Keratinocyte (primary cell): ENCODE measurements around the gene LRRC8C. TPM values are rescaled to one million over a fixed set of nuclear protein-coding genes. Genes with fewer than 3 reads are reported as not detected.

ENCODE experiments used
- DNase-seq: peaks from one replicate; pipeline ENCODE4 v3.0.0-alpha.2; 2011; ENCODE audit warnings: low read depth, missing footprints, low spot score
- FAIRE-seq: peaks from 2 replicates; lab custom pipeline; 2011; peaks lifted over from hg19 to GRCh38; lab: Jason Lieb, UNC
- H2AFZ ChIP-seq: 2 replicates; pipeline ENCODE4 v1.6.0; 2012; ENCODE audit warnings: low read length, control low read depth, inconsistent platforms; ENCODE audit not compliant: control insufficient read depth
- H3K27ac ChIP-seq: 2 replicates; pipeline ENCODE4 v1.5.1; 2011; ENCODE audit warnings: low read length; ENCODE audit not compliant: control insufficient read depth, insufficient read depth
- H3K27me3 ChIP-seq: 3 replicates; pipeline ENCODE4 v1.6.0; 2011; ENCODE audit warnings: low read length; ENCODE audit not compliant: control insufficient read depth, insufficient read depth; ENCODE audit errors: extremely low read depth
- H3K36me3 ChIP-seq, 2 experiments: 2 replicates in 1 of 2; 3 replicates in 1 of 2; pipeline ENCODE4 v1.5.1; 2011; ENCODE audit warnings: low read length in 2 of 2, mild to moderate bottlenecking in 1 of 2; ENCODE audit not compliant: control insufficient read depth in 2 of 2, insufficient read depth in 2 of 2; ENCODE audit errors: extremely low read depth in 1 of 2
- H3K4me1 ChIP-seq: 3 replicates; pipeline ENCODE4 v1.5.1; 2011; ENCODE audit warnings: low read length; ENCODE audit not compliant: control insufficient read depth, insufficient read depth; ENCODE audit errors: extremely low read depth
- H3K4me2 ChIP-seq: 3 replicates; pipeline ENCODE4 v1.6.0; 2011; ENCODE audit warnings: low read depth, low read length; ENCODE audit not compliant: control insufficient read depth, insufficient read depth; ENCODE audit errors: extremely low read depth
- H3K4me3 ChIP-seq, 3 experiments: fragments of 200-600 bp in 1 of 3; sonication (generic) in 1 of 3; 2 replicates in 2 of 3; 3 replicates in 1 of 3; pipeline ENCODE4 v1.5.1; 2011 to 2016; ENCODE audit warnings: low read length in 3 of 3, mild to moderate bottlenecking in 3 of 3, control low read depth in 2 of 3, inconsistent platforms in 1 of 3, low read depth in 1 of 3, mixed read lengths in 1 of 3, mixed run types in 1 of 3, moderate library complexity in 1 of 3; ENCODE audit not compliant: control insufficient read depth in 2 of 3, insufficient read depth in 2 of 3; ENCODE audit errors: extremely low read depth in 1 of 3
- H3K79me2 ChIP-seq: 2 replicates; pipeline ENCODE4 v1.6.0; 2012; ENCODE audit warnings: low read length; ENCODE audit not compliant: control insufficient read depth, insufficient read depth
- H3K9ac ChIP-seq: 3 replicates; pipeline ENCODE4 v1.6.0; 2011; ENCODE audit warnings: low read length; ENCODE audit not compliant: control insufficient read depth, insufficient read depth; ENCODE audit errors: extremely low read depth
- H3K9me1 ChIP-seq: 3 replicates; pipeline ENCODE4 v1.6.0; 2011; ENCODE audit warnings: low read length; ENCODE audit not compliant: control insufficient read depth, insufficient read depth; ENCODE audit errors: extremely low read depth
- H3K9me3 ChIP-seq: 2 replicates; pipeline ENCODE4 v1.5.1; 2012; ENCODE audit warnings: low read depth, low read length; ENCODE audit not compliant: control insufficient read depth
- H4K20me1 ChIP-seq: 3 replicates; pipeline ENCODE4 v1.6.0; 2011; ENCODE audit warnings: low read length; ENCODE audit not compliant: control insufficient read depth, insufficient read depth; ENCODE audit errors: extremely low read depth
- CTCF ChIP-seq, 3 experiments: IDR thresholded peaks in 1 of 3; conservative IDR thresholded peaks in 1 of 3; optimal IDR thresholded peaks in 1 of 3; 2 replicates in 2 of 3; 3 replicates in 1 of 3; pipeline versions ENCODE3 to v1.5.1; 2011; ENCODE audit warnings: low read length in 3 of 3, mild to moderate bottlenecking in 3 of 3, moderate library complexity in 2 of 3, control low read depth in 1 of 3, inconsistent platforms in 1 of 3; ENCODE audit not compliant: insufficient read depth in 2 of 3; ENCODE audit errors: extremely low read depth in 1 of 3
- EZH2 ChIP-seq: IDR thresholded peaks from one replicate; pipeline ENCODE4 v1.6.1; 2012; ENCODE audit warnings: inconsistent platforms, mild to moderate bottlenecking, low read length, moderate library complexity
- dilution Hi-C: fragments of 300-500 bp; cut with MboI; formaldehyde crosslinking; loops from one replicate; pipeline ENCODE4 v1.7.0; 2020; ENCODE audit warnings: low sequenced_read_pairs; ENCODE audit not compliant: extremely low pct_ligation_motif_present
- polyA plus RNA-seq, 5 experiments: library from polyadenylated mRNA; depleted of rRNA in 3 of 5; stranded (reverse) in 3 of 5; stranded (forward) in 1 of 5; unstranded in 1 of 5; fragments of >200 nt; gene quantifications; 1 replicate in 1 of 5; 2 replicates in 3 of 5; 3 replicates in 1 of 5; pipeline versions ENCODE4 v1.2.1 to v1.2.3, GENCODE V29; 2011 to 2012; ENCODE audit warnings: missing spikeins in 2 of 5, low read depth in 1 of 5, low replicate concordance in 1 of 5

LRRC8C gene
- polyA plus RNA-seq, 1 donor (not counting 4 experiments of a cell fraction or from before 2014, with no cell fraction given) = 18.4 TPM

GRCh38 chr1:89759036-89759435 lies 126.1 kb downstream of the LRRC8C start:
- Histone ChIP-seq H3K4me3 (no peak overlapping the region), H3K4me2 (no peak overlapping the region), H3K27ac (no peak overlapping the region), H3K9me1 (no peaks in the 10 kb centered on the region), H3K9ac (no peak overlapping the region), H3K79me2 (no peaks in the 10 kb centered on the region), H2AFZ (no peak overlapping the region), H3K9me3 (no peaks in the 10 kb centered on the region), H3K4me1 (peaks cover 7% of the 10 kb centered on the region), H4K20me1 (no peaks in the 10 kb centered on the region), H3K36me3 (no peaks in the 10 kb centered on the region), H3K27me3 (no peaks in the 10 kb centered on the region)
- dilution Hi-C loops = no loop called here
- FAIRE-seq (no peak), DNase-seq (no peak)
- TF ChIP-seq EZH2 (no peak), CTCF (optimal IDR thresholded peaks at IDR 0.05 in 1 of 3, IDR thresholded peaks at IDR 0.05 in 1 of 3, conservative IDR thresholded peaks at IDR 0.05 in 1 of 3; ENCODE audit: extremely low read depth in 1 of 3, insufficient read depth in 2 of 3, low read length in 3 of 3) (no peak)

- Histone ChIP-seq H3K9me1 (no peaks in the 10 kb centered on the region), H3K4me3 (no peak overlapping the region), H3K9me3 (no peaks in the 10 kb centered on the region), H3K4me2 (no peak overlapping the region), H3K36me3 (no peaks in the 10 kb centered on the region), H3K27me3 (no peaks in the 10 kb centered on the region), H4K20me1 (no peaks in the 10 kb centered on the region), H3K4me1 (peaks cover 7% of the 10 kb centered on the region), H3K27ac (no peak overlapping the region), H2AFZ (no peak overlapping the region), H3K79me2 (no peaks in the 10 kb centered on the region), H3K9ac (no peak overlapping the region)
- TF ChIP-seq CTCF (optimal IDR thresholded peaks at IDR 0.05 in 1 of 3, IDR thresholded peaks at IDR 0.05 in 1 of 3, conservative IDR thresholded peaks at IDR 0.05 in 1 of 3; ENCODE audit: extremely low read depth in 1 of 3, insufficient read depth in 2 of 3, low read length in 3 of 3) = no peak
- TF ChIP-seq EZH2 = no peak
- DNase-seq (no peak), FAIRE-seq (no peak)
- dilution Hi-C loops = no loop called here
Measured at GRCh38 chr1:89760496-89760895, 127.6 kb downstream of the LRRC8C start.
